Inflammatory macrophage treated with lipopolysaccharide for 1 hour (primary cell): Measurements from ENCODE around the gene KCTD17.

ENCODE experiments used
- DNase-seq, 2 donors: peaks; one replicate each; pipeline ENCODE4 v3.0.0-alpha.2; 2020 to 2022

Gene KCTD17

DNA sequence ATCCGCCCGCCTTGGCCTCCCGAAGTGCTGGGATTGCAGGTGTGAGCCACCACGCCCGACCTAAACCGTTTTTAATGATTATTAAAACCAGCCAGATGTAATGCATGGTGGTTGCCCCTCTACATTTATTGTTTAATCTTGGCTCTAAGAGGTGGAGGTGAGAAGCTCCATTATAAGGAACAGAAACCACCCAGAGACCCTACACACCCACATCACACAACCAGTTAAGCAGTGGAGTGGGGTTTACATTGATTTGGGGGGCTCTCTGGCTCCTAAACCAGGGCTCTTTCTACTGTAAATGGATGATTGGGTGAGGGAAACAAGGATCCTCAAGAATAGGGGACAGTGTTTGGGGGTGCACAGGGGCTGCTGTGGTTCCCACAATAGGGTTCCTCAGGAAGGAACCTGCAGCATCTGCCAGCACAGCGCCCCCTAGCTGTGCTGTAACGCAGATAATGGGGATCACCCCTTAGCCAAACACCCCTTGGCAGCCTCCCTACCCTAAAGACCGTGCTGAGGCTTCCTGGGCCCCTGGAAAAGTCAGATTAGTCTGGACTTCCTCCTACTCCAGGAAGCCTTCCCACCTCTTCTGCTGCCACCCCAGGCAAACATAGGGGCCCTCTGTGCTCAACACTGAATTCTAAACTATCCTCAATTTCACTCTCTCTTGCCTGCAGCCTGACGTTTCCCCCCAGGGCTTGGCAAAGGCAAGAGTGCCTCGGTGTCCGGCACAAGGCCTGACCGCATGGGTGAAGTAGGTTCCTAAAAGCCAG lies 29.6 kb upstream of the KCTD17 start:
- peak in 1 of 2 donors; percentile 68 for DNase-seq

GRCh38 chr22:37022483-37023337 lies 28.8 kb upstream of the KCTD17 start:
- no peak for DNase-seq

GRCh38 chr22:37023743-37024338 lies 27.7 kb upstream of the KCTD17 start:
- DNase-seq: no peak

DNA sequence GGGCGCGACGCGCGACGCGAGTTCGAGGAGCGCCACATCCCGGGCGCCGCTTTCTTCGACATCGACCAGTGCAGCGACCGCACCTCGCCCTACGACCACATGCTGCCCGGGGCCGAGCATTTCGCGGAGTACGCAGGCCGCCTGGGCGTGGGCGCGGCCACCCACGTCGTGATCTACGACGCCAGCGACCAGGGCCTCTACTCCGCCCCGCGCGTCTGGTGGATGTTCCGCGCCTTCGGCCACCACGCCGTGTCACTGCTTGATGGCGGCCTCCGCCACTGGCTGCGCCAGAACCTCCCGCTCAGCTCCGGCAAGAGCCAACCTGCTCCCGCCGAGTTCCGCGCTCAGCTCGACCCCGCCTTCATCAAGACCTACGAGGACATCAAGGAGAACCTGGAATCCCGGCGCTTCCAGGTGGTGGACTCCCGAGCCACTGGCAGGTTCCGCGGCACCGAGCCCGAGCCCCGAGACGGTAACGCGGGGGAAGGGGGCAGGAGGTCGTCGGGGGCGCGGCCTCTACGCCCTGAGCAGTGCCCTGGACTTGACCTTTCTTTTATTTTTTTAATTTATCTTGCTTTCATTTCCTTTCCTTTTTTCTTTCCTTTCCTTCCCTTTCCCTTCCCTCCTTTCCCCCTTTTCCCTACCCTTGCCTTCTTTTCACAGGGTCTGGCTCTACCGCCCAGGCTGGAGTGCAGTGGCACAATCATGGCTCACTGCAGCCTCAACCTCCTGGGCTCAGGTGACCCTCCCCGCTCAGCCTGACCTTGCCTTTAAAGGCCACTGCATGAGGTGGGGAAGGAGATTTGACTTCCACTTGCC lies 27.0 kb upstream of the KCTD17 start:
- no peak for DNase-seq

- no peak for DNase-seq
Observed at GRCh38 chr22:37025500-37026070, 26.0 kb upstream of the KCTD17 start.

- DNase-seq: no peak
Observed at GRCh38 chr22:37026325-37026724, 25.2 kb upstream of the KCTD17 start.

GRCh38 chr22:37027556-37027955 lies 24.0 kb upstream of the KCTD17 start:
- no peak for DNase-seq

DNA sequence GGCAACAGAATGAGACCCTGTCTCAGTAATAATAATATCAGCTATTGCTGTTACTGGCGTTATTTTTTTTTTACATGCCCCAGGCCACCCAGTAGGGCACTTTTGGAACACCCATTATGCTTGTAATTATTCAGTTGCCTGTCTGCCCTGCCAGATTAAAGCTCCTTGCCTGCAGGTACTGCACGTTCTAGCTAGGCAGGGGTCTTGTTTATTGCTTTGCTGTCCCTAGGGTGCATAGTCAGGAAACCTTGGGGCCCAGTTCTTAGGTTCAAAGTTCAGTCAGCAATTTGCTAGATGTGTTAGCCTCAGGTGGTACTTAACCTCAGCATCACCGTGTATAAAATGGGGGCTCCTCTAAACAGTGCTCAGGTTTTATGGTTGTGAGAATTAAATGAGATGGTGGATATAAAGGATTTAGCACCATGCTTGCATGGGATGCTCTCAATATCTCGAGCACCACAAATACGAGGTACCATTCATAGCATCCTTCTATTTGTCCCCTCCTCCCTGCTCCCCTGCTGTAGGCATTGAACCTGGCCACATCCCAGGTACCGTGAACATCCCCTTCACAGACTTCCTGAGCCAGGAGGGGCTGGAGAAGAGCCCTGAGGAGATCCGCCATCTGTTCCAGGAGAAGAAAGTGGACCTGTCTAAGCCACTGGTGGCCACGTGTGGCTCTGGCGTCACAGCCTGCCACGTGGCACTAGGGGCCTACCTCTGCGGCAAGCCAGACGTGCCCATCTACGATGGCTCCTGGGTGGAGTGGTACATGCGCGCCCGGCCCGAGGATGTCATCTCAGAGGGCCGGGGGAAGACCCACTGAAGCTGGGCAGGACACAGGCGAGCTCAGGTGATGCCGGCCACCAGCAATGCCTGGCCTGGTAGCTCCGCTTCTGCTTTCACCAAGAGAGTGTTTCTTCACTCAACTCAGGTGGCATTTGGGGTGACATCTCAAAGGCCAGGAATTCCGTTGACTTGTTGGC lies 22.6 kb upstream of the KCTD17 start:
- DNase-seq: no peak

DNA sequence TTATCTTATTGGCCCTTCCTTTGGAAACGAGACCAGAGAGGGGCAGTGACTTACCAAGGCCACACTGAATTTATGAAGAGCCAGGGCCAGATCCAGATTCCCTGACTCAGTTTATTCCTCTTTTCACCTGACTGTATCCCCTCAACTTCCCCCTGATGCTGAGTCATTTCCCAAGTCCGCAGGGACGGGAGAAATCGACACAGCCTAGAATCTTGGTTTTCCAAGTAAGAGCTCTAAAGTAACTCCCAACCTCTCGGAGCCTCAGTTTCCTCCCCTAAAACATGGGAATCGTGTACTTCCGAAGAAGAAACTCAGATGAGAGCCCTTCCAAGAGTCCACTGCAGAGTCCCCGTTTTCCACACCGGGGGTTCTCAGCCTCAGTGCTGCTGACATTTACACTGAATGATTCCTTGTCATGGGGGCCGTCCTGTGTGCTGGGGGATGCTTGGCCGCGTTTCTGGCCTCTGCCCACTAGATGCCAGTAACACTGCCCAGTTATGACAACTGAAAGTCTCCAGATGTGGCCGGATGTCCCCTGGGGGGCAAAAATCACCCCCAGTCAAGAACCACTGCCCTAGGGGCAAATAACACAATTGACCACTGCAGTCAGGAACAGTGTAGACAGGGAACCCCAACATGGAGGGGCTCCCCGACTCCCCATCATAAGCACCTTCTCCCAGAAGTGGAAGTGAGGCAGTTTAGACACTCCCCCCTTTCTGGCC lies 20.8 kb upstream of the KCTD17 start:
- DNase-seq: no peak

GRCh38 chr22:37032134-37032534 lies 19.4 kb upstream of the KCTD17 start:
- no peak for DNase-seq

GRCh38 chr22:37032535-37033460 lies 18.7 kb upstream of the KCTD17 start:
- DNase-seq: no peak

- DNase-seq: no peak
Observed at GRCh38 chr22:37033605-37034430, 17.7 kb upstream of the KCTD17 start.

- no peak for DNase-seq
Observed at GRCh38 chr22:37036655-37037377, 14.7 kb upstream of the KCTD17 start.

DNA sequence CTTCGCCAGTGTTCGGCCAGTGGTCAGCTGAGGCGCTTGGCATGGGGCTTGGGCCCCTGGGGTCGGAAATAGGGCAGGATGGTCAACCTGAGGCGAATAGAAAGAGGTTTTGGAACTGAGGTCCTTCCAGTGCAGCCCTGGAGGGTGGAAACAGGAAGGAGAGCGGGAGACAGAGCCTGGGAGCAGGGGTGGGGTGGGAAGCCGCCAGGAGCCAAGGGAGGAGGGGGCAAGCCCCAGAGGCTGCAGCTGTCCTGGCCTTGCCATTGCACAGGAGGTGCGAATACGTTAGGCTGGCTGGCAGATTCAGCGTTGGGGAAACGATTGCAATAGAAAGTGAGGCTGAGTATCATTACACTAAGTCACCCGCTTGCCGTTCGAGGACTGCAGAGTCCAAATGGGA lies 13.9 kb upstream of the KCTD17 start:
- DNase-seq: no peak

DNA sequence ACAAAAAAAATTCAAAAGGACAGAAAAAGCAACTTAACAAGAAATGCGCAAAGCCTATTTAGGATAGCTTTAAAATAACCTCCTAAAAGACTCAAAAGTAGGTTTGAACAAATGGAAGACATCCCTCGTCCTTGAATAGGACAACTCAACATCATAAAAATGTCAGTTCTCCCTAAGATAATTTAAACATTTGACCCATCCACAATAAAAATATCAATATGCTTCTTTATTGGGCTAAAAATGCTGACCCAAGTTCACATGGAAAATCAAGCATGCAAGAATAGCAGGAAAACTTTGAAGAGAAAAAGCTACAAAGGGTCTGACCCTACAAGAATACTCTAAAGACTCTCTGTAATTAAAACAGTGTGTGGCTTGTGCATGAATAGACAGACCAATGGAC lies 12.1 kb upstream of the KCTD17 start:
- DNase-seq: no peak

DNA sequence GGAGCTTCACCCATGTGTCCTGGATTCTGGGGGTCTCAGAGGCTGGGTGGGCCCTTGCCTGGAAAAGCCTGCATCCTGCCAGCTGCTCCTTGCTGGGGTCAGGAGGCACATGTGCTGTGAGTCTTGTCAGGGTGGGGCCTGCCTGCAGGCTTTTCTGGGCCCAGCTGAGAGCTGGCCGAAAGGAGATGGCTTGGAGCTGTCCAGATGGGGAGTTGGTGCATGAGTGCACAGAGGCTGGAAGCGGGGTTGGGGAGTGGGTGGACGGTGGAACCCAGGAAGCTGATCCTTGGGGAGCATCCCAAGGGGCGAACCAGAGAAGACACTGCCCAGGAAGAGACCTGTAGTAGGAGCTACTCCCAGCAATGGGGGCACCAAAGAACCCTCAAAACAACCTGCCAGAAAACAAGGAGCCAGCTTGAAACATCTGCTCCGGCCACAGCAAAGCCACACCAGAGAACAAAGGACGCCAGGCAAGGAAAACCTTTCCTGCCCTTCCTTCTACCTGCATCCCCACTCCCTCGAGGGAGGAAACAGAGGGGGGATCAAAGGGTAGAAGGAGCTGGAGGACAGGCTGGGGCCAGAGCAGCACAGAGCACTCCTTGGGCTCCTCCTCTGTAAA lies 8.2 kb upstream of the KCTD17 start:
- DNase-seq: no peak

DNA sequence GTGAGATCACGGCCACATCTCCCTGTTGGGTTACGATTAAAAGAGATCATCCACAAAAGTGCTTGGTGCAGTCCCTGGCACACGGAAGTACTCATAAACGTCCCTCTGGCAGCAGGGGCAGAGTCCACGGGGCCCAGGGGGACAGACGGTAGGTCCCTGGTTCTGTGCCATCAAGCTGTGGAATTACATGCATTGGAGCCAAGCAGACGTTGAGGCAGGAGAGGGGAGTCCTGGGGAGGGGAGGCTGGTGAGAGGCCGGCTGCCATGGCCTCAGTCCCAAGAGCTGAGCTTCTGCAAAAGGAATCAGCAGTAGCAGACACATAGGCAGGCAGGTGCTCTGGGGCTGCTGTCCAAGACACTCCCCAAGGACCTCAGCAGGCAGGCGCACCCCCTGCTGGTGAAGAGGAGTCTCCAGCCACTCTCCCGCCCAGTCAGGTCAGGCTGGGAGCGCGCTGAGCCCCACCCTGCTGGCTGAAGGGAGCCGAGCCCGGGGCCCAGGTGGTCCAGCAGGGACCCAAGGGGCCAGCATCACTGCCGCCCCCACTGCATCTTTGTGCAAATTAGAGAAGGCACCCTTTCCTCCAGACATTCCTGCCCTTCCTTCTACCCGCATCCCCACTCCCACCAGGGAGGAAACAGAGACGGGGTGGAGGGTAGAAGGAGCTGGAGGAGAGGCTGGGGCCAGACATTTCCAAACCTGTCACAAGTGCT lies 7.6 kb upstream of the KCTD17 start:
- peak; percentile 49 to 54 for DNase-seq
